ENCODE results near the gene FIGNL1.
"Not testable (repeated sequence)": the region's sequence is repeated elsewhere in the genome, so short reads cannot be mapped to it uniquely, and the experiment has no call there.

The FIGNL1 gene

DNA sequence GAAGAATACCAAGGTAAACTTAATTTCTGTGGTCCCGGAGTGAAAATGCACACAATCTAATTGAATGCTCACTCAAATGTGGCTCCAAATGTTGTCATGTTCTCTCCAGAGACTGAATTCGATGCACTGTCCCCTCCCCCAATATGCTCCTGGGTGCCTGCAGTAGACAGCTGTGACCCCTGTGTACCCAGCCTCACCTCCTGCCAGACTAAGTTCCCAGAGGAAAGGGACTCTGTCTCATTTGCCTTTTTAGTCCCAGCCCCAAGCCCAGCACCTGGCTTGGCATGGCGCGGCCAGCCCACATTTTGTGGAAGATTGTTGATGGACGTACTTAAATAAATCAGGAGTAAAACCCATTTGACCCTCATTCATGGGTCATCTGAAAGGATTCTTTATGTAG is 21.8 kb upstream of the FIGNL1 start:
- FAIRE-seq (no peak), DNase-seq (ENCODE audit: insufficient read length, low spot score) (no peak)

DNA sequence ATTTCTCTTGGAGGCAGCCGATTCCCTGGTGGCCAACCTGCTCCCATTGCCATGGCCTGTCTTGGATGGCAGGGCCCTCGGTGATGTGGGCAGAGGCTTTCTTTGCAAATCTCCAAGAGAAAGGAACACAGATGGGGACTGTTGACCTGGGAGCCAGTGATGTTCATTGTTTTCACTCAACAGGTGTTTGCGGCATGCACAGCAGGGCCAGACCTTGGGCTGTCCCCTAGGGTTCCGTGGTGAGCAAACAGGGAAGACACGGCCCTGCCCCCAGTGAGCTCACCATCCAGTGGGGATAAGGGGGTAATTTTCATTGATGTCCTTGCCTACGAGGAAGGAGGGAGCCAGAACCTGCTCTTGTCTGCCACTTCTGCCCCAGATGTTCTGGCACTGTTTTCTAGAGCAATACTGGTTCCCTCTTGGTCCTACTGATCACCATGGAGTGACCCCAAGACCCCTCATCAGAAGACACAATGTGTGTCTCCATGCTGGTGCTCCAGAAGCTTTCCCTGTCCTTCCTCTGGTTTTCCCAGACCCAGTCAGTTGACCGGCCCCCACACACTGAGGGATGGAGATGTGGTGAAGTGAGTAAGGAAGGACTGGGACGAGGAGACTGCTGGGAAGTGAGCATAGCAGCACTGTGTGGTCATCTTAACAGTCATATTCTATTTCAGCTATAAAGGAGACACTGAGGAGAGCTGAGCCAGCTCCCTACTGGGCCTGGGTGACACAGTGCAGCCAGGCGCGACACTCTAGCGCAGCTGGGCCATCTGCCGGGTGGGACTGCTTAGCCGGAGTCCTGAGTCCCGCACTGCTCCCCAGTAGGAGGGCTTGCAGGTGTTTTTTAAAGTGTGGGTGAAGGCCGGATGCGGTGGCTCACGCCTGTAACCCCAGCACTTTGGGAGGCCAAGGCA is 20.4 kb upstream of the FIGNL1 start:
- no peak for FAIRE-seq

DNA sequence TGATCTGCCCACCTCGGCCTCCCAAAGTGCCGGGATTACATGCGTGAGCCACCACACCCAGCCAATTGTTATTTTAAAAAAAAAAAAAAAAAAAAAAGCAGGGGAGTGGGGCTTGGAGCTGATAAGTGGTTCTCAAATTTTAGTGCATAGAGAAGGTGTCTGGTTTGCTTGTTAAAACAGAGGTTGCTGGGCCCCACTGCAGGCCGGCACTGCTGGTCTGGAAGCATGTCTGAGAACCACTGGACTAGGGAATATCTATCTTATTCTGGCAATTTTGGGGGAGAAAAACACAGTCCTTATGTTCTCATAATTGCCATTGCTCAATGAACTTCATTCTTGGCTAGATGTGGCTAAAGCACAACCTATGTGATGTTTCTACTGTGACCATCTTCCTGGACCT is 19.0 kb upstream of the FIGNL1 start:
- FAIRE-seq = no peak

More for the DNA sequence above, 20.4 kb upstream of the FIGNL1 start:
- DNase-seq (ENCODE audit: insufficient read length, low spot score) = no peak

DNA sequence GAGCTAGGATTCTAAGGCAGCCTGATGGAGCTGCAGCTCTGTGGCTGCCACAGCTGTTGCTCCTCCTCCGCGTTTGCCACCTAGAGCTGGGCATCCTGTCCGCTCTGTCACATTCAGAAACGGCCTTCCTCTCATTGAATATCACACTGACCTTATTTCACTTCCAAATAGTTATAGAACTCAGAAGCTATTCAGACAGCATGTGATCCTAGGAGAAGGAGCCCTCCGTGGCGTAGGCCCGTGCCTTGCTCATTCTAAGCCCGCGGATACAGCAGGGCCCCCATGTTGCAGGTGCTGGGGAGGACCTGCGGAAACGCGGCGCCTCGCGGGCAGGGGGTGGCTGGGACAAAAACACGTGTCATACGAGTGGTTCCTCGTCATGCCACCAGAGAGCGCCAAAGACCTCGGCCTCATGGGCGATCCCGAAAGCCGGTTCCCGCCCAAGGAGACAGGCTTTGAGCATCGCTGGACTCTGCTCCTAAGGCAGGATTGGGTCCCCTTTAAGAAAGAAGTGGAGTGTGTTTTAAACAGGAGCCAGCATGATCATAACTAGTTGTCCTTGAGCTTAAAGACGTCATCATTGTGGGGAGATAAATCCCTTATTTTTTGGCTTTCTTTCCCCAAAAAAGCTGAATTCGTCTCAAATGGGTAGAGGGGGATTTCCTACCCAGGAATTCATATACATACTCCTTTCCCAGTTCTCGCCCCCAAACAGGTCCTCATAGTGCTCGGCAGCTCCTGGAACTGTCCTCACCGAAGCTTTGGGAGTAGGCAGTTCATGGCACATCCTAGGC is 17.9 kb upstream of the FIGNL1 start:
- FAIRE-seq (peak; percentile 93), DNase-seq (ENCODE audit: insufficient read length, low spot score) (peak; percentile 69)

More for the DNA sequence above, 19.0 kb upstream of the FIGNL1 start:
- no peak for DNase-seq (ENCODE audit: insufficient read length, low spot score)

DNA sequence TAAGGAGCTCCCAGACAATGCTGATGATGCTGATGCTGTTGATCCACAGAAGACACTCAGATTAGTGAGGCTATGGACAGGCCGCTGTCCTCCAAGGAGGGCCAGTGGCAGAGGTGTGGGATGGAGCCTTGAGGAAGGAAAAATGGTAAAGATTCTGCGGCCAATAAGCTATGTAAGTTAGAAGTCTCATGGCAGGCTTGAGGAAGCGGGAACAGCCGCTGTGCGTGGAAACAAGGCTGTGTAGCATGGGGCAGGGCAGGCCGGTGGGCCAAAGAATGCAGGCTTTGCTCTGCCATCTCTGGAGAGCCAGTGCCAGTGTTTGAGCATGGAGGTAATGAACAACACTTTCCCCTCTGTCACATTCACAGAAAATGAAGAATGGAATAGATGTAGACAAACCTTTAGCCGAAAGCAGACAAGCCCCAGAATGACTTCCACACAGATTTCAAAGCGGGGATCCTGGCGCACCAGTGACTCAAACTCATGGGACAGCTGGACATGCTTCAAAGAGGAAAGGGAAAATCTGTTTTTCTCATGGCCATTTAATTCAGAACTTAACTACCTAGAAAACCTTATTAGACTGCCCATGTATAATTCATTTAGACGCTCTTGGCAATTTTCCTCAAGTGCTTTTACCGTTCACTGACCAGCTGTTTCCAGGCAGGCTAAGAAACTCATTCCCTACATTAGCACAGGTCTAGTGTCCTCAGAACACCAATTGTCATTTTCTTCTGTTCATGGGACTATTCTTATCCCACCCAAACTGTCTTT is 16.9 kb upstream of the FIGNL1 start:
- FAIRE-seq = no peak
- DNase-seq (ENCODE audit: insufficient read length, low spot score) = no peak

DNA sequence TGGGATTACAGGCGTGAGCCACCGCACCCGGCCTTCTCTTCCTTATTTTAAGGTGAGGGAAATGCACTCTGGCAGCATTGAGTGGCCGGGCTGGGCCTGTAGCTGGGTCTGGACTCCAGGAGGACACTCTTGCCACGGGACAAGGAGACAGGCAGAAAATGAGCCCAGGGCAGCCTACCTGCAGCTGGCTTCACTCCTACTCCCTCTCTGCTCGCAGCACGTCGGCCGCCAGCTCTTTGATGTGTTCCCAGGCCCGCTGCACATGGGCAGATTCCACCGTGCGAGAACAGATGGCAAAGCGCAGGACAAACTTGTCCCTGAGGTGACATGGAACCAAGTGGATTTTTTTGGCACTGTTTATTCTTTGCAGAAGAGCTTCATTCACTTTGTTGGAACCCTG is 12.9 kb upstream of the FIGNL1 start:
- FAIRE-seq (no peak), DNase-seq (ENCODE audit: insufficient read length, low spot score) (no peak)

DNA sequence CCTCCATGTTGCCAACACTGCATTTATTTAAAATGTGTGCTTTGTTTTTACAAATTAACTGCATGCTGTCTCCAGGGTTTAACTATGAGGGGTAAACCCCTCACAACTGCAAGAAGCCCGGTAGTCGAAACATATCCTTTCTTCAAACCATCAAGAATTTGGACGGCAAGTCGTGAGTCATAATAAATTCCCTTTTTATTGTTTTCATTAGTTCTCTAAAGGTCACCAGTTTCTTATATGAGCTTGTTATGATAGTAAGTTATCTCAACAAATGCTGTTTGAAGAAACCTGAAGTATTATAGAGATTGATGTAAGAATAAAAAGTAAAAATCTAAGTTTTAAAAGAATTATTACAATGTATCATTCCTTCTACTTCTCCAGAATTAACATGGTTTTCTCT is 12.2 kb upstream of the FIGNL1 start:
- DNase-seq (ENCODE audit: insufficient read length, low spot score) = no peak
- FAIRE-seq = no peak

DNA sequence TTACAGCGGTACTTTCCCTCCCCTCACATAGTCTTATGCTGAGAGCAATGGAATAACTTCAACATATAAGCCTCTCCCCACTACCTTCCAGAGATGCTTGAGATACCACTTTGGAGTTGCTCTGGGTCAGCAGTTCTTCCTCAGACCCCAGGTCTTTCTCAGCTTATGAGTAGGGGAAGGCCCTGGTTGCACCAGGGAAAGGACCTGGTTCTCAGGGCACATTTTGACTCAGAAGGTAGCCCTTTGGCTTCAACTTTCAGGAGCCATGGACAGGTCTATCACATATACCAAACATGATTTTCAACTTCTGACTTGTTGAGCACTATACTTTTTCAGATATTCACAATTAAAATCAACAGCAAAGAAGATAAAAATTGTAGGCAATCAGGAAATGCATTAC is 11.5 kb upstream of the FIGNL1 start:
- DNase-seq (ENCODE audit: insufficient read length, low spot score) = no peak
- no peak for FAIRE-seq

DNA sequence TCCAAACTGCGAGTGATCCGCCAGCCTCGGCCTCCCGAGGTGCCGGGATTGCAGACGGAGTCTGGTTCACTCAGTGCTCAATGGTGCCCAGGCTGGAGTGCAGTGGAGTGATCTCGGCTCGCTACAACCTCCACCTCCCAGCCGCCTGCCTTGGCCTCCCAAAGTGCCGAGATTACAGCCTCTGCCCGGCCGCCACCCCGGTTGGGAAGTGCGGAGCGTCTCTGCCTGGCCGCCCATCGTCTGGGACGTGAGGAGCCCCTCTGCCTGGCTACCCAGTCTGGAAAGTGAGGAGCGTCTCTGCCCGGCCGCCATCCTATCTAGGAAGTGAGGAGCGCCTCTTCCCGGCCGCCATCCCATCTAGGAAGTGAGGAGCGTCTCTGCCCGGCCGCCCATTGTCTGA is 9.0 kb upstream of the FIGNL1 start:
- not testable (repeated sequence) for FAIRE-seq

DNA sequence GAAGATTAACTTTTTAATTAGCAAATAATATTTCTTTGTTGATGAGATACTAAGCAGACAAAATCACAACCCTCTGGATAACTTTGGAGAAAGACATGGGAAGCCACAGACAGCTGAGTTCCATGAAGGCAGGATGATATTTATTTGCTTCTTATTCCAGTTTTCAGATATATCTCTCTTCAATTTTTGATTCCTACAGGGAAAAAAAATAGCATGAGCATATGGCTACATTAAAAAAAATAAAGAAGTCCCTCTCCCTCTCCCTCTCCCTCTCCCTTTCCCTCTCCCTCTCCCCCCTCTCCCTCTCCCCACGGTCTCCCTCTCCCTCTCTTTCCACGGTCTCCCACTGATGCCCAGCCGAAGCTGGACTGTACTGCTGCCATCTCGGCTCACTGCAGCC is 8.5 kb upstream of the FIGNL1 start:
- not testable (repeated sequence) for FAIRE-seq; DNase-seq (ENCODE audit: insufficient read length, low spot score)

More for the DNA sequence above, 9.0 kb upstream of the FIGNL1 start:
- DNase-seq (ENCODE audit: insufficient read length, low spot score) = not testable (repeated sequence)

DNA sequence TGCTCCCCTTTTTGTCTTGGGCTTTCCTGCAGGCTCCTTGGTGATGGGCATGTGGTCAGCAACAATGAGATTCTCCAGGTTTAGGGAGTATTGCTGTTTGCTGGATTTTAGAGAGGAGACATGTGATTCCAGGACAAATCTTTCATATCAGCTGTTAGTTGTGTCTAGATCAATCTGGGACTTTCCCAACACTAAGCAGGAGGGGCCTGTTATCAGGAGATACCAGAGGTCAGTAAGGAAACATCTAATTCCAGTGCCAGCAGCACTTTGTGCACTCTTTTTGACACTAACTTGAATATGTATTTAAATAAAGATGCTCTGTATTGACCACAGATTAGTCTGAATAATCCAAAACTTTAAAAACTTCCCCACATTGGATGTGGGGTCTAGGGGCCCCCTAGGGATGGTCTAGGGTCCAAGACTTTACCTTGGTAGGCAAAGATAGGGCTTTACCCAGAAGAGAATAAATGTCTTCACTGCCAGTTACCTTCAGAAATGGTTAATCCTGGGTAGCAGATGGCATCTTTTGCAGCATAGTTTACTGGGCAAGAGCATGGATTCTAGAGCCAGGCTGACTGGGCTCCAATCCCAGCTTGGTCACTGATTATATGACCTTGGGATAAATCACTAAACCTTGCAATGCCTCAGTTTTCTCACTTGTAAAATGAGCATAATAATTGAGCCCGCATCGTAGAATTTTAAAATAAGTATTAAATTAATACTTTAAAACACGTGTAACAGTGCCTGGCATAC is 6.4 kb upstream of the FIGNL1 start:
- FAIRE-seq (no peak), DNase-seq (ENCODE audit: insufficient read length, low spot score) (no peak)

DNA sequence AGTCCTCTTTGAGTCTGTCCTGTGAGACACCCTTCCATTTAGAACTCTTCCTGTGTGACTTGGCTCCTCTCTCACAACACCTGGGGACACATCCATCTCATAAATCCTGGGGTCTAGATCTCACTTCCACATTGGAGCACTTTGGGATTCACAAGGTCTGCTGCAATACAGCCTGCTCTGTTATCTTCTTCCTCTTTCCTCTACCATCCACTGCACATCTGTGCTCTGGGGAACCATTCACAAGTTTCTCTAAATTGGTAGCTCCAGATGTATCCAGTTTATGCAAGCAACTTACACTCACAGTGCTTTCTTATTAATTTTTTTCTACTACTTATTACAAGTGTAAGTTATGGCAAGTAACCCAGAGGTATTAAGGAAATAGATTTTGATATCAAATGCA is 5.5 kb upstream of the FIGNL1 start:
- FAIRE-seq (no peak), DNase-seq (ENCODE audit: insufficient read length, low spot score) (no peak)

DNA sequence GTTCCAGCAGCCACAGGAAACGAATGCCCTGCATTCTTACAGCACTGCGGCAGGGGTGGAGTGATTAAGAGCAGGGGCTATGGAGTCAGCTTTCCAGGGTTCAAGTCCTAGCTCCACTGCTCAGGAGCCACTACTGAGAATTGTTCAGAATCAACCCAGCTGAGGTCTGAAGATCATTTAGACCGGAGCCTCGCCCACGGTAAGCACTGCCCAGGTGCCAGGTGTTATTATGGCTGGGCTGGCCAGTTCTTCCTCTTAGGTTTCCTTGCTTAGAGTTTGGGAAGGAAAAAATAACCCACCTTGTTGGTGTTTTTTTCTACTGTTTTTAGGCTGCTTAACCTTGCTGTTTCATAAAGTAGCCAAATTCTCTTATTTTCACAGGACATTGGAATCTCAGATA is 4.8 kb upstream of the FIGNL1 start:
- DNase-seq (ENCODE audit: insufficient read length, low spot score) (no peak), FAIRE-seq (no peak)

DNA sequence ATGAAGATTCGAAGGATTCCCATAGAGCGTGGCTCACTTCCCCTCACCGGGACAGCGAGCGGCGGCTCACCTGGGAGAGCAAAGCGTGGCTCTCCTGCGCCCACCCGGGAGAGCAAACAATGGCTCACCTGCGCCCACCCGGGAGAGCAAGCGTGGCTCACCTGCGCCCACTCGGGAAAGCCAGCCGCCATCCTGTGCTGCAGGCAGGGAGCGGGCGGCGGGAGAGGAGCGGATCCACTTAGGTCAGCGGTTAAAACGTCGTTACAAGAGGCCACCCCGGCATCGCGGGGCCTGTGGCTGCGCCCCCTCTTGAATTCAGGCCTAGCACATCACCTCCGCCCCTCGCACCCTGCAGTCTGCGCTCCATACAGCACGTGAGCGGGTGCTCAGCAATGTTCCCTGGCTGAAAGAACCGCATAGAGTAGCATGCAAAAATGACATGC is 461 bp upstream of the FIGNL1 start:
- DNase-seq (ENCODE audit: insufficient read length, low spot score) = no peak

DNA sequence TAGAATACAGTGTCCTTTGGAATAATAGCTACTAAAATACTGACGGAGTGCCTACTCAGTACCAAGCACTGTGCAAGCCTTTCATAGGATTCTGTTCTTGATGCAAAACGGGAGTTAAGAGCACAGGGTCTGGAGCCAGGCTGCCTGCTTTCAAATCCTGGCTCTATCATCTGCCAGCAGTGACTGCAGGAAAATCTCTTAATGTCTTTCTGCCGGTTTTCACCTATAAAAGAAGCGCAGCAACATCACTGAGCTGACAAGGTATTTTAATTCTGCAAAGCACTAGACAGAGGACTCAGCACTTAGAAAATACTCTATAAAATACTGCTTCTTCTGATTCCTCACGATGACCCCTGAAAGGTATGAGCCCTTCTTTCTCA is 659 bp downstream of the FIGNL1 start:
- DNase-seq (ENCODE audit: insufficient read length, low spot score) = no peak
- FAIRE-seq = no peak

More for the DNA sequence above, 461 bp upstream of the FIGNL1 start:
- no peak for FAIRE-seq

DNA sequence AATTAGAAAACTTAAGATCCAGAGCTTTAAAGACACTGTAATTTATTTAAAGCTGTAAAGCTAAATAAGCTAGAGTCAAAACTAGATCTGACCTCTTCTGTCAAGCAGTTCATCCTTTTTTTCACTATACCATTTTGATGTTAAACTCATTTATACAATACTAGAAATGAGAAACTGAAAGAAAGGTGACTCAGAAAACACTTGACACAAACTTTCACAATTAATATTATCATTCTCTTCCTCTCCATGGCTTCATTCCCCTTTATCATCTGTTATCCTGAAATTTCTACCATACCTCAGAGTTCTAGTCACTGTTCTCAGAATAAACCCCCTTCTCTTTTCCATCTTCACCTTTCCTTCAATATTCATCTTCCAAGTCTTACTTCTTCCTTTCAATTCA is 1.3 kb downstream of the FIGNL1 start:
- DNase-seq (ENCODE audit: insufficient read length, low spot score) (no peak), FAIRE-seq (no peak)

DNA sequence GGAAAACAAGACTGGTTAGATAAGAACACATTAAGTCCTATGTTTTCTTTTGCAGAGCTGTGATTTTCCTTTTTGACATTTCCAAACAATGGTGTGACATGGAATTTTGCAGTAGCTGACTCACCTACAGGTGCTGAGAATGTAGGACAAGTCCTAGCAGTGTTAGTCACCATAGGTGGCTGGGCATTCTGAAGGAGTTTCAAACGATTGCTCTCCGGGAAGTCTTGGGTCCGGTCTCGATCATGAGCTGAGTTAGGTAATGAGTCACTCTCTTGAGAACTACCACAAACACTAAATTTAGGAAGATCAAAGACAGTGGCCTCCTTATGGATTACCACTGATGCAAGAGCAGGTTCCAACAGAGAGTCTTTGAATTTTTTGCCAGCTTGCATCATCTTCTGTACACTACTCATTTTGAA is 3.6 kb downstream of the FIGNL1 start:
- DNase-seq (ENCODE audit: insufficient read length, low spot score) = no peak
- no peak for FAIRE-seq

DNA sequence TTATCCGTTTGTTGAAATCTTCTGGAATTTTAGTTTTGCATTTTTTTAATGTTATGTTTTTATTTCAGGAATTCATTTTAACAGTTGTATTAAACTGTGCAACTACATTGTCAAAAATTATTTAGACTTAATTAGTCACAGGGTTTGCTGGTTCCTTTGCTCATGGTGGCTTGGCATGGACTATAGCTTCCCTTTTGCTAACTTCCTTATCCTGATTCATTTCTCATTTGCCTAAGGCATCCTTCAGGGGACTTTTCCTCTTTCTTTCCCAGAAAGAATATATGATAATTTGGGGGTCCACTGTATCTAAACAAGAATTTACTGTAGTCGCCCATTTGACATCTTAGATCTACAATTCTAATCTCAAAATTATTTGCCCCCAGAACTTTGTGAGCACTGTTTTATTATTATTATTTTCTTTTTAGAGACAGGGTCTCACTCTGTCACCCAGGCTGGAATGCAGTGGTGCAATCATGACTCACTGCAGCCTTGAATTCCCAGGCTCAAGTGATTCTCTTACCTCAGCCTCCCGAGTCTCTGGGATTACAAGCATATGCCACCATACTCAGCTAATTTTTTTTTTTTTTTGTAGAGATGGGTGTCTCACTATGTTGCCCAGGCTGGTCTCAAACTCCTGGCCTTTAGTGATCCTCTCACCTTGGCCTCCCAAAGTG is 13.9 kb downstream of the FIGNL1 start:
- FAIRE-seq (no peak), DNase-seq (ENCODE audit: insufficient read length, low spot score) (no peak)

DNA sequence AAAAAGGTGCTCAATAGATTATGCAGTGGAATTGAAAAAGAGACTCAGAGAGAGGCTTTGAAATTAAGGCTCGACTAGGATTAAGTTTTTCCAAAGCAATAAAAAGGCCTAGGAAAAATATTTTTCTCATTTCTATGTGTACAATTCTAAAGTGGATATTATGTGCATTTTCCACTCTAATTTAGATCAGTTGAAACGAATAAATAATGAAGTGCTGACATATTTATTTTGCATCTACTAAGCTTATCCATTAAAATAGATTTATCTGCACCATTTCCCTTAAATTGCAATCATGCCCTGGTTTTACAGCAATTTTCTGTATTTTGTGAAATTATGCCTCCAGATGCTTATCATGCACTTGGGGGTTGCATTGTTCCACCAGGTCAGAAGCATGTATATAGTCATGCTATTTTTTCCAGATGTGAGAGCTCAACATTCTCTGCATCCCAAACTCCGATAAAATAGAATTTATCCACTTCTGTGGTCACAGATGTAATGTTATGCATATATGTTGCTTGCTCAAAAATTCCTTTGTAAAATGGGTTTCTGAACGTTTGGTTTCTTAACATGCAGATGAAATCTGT is 18.3 kb downstream of the FIGNL1 start:
- DNase-seq (ENCODE audit: insufficient read length, low spot score) (no peak), FAIRE-seq (no peak)
